GM12891 (cell line): ENCODE data around the gene ADAMTS3.

Experiments used
- PAX5 ChIP-seq: IDR thresholded peaks from 2 replicates; pipeline ENCODE4 v1.6.1; 2011; ENCODE audit warnings: low read length, moderate library complexity, mild to moderate bottlenecking; ENCODE audit not compliant: insufficient read depth, severe bottlenecking
- POLR2A ChIP-seq: IDR thresholded peaks from 2 replicates; pipeline ENCODE4 v1.6.1; 2011; ENCODE audit warnings: low read depth, low read length, control low read depth
- POLR2AphosphoS5 ChIP-seq: IDR thresholded peaks from 2 replicates; pipeline ENCODE4 v1.6.1; 2011; ENCODE audit warnings: low read depth, low read length, control low read depth
- POU2F2 ChIP-seq: IDR thresholded peaks from 2 replicates; pipeline ENCODE4 v1.6.1; 2011; ENCODE audit warnings: low read depth, mild to moderate bottlenecking, control low read depth, low read length, moderate library complexity
- SPI1 ChIP-seq: IDR thresholded peaks from 2 replicates; pipeline ENCODE4 v1.6.1; 2011; ENCODE audit warnings: low read depth, low read length, control low read depth

DNA sequence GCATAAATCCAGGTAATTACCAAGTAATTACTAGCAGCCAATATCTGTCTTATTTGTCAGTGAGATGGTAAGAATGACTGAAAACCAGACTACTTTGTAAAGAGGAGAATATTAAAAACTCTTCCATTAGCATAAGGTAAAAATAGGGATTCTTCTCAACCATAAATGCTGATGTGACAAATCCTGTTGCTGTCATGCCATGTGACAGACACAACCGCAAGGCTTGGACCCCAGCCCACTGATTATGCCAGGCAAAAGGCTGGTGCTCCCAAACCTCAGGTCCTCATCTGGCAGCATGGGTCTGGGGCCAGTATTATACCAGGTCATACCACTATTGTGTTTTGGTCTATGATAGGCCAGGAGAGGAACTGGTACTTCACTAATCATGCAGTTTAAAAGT is 181.1 kb downstream of the ADAMTS3 start:
- TF ChIP-seq POLR2AphosphoS5 (no peak), POLR2A (no peak), SPI1 (no peak), POU2F2 (no peak), PAX5 (no peak)
